Mesodermal cell (in vitro differentiated cells): Measurements from ENCODE around the gene BFSP1.

ENCODE experiments used
- H3K27ac ChIP-seq: 2 replicates; pipeline ENCODE4 v1.7.0; 2013; ENCODE audit warnings: mild to moderate bottlenecking, low read depth, low read length, moderate library complexity; ENCODE audit not compliant: severe bottlenecking
- H3K36me3 ChIP-seq: 2 replicates; pipeline ENCODE4 v1.7.1; 2013; ENCODE audit warnings: mild to moderate bottlenecking, low read length, moderate library complexity; ENCODE audit not compliant: control insufficient read depth, insufficient read depth
- H3K4me1 ChIP-seq: one replicate; pipeline ENCODE4 v1.7.1; 2013; ENCODE audit warnings: mild to moderate bottlenecking, low read length; ENCODE audit not compliant: insufficient read depth, control insufficient read depth, poor library complexity, severe bottlenecking
- H3K4me3 ChIP-seq: 2 replicates; pipeline ENCODE4 v1.7.0; 2013; ENCODE audit warnings: low read length, control low read depth, mild to moderate bottlenecking; ENCODE audit not compliant: insufficient read depth, poor library complexity, severe bottlenecking; ENCODE audit errors: extremely low read depth
- H3K9me3 ChIP-seq: 2 replicates; pipeline ENCODE4 v1.7.1; 2013; ENCODE audit warnings: mild to moderate bottlenecking, low read length, moderate library complexity; ENCODE audit not compliant: control insufficient read depth
- whole genome bisulfite sequencing, 2 experiments: methylation state at CpG; one replicate each; pipeline ENCODE4 v1.1.5; 2013; ENCODE audit warnings: missing lambda C conversion rate in 2 of 2; ENCODE audit not compliant: insufficient coverage in 2 of 2; 5-methylcytosine and 5-hydroxymethylcytosine counted together

Gene BFSP1

GRCh38 chr20:17520583-17520982 lies 10.6 kb downstream of the BFSP1 start:
- 56 to 83% methylated on average over 1 to 2 of the region's 3 CpGs for WGBS, 2 experiments
- H3K4me1 ChIP-seq, result peaks cover 11% of the 10 kb centered on the region
- no peaks in the 10 kb centered on the region for H3K36me3 ChIP-seq
- no peaks in the 10 kb centered on the region for H3K9me3 ChIP-seq
- no peak overlapping the region for H3K4me3 ChIP-seq
- H3K27ac ChIP-seq, result no peak overlapping the region

DNA sequence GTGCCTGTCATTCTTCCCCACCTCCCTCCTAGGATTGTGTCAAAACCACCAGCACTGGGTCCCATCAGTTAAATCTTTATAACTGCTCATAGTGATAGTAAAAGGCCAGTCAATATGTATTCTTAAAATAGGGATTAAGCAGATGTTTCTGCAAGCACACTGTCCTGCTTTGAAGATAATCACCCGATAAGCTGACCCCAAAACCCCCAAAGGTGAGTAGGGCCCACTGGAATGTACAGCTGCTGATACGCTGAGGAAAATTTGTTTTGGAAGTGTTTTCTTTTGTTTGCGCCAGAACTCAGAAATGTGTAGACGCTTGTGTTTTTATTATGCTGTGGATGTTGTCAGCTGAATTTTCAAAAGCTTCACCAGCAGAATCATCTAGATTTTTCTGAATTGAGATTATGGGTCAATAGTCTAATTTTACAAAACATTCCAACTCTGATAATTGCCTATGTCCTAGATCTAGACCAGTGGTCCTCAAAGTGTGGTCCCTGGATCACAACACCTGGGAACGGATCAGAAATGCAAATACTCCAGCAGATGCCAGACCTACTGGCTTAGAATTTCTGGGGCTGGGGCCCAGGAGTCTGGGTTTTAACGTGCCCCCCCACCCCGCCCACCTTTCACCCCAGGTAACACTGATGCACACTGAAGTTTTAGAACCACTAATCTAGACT lies 11.4 kb downstream of the BFSP1 start:
- 97 to 100% methylated on average over 3 to 4 of the region's 7 CpGs for WGBS, 2 experiments
- Histone ChIP-seq H3K4me1 (peaks cover 11% of the 10 kb centered on the region), H3K36me3 (no peaks in the 10 kb centered on the region), H3K4me3 (no peak overlapping the region), H3K9me3 (no peaks in the 10 kb centered on the region), H3K27ac (no peak overlapping the region)

DNA sequence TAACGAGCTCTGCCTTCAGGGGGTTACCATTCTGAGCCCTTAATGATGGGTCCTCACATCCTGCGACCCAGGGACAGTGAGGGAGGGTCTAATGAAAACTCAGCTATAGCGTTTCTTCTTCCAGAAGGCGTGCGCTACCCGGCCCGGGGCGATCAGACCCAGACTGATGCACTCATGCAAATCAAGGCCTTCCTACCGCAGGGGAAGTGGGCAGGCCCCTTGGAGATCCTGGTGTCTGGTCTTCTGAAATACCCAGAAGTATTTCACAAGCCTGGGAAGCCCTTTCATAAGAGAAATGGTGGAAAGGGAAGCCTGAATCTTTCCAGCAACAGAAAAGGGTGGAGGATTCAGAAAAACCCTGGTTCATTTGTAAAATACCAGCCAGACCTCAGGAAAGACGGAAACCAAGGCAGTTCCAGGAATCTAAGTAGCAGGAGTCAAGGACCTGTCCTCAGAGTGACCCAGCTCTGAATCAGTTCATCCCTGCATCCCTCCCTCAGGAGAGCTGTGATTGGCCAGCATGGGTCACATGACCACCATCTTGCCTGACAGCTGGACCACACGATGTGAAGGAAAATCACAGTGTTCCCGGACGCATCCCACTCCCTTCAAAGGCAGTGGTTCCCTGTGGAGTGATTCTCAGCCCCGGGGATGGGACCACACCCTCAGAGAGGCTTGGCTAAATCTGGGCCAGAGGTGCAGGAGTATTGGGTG lies 12.7 kb downstream of the BFSP1 start:
- Histone ChIP-seq H3K36me3 (no peaks in the 10 kb centered on the region), H3K27ac (no peak overlapping the region), H3K4me3 (no peak overlapping the region), H3K4me1 (peaks cover 11% of the 10 kb centered on the region), H3K9me3 (no peaks in the 10 kb centered on the region)
- WGBS, 2 experiments, result 87 to 90% methylated on average over 11 of the region's 14 CpGs

- WGBS, 2 experiments, result no CpG with 5 or more reads among the region's 3 CpGs
- H3K9me3 ChIP-seq, result no peaks in the 10 kb centered on the region
- H3K4me1 ChIP-seq, result peaks cover 3% of the 10 kb centered on the region
- H3K27ac ChIP-seq, result no peak overlapping the region
- no peak overlapping the region for H3K4me3 ChIP-seq
- H3K36me3 ChIP-seq, result no peaks in the 10 kb centered on the region
Measured at GRCh38 chr20:17515053-17515452, 16.1 kb downstream of the BFSP1 start.

GRCh38 chr20:17513939-17514338 lies 17.2 kb downstream of the BFSP1 start:
- Histone ChIP-seq H3K4me1 (no peaks in the 10 kb centered on the region), H3K36me3 (no peaks in the 10 kb centered on the region), H3K9me3 (no peaks in the 10 kb centered on the region), H3K4me3 (no peak overlapping the region), H3K27ac (no peak overlapping the region)
- WGBS, 2 experiments, result 80% methylated on average over 1 of the region's 2 CpGs; no CpG with 5 or more reads in 1 of the 2 experiments

DNA sequence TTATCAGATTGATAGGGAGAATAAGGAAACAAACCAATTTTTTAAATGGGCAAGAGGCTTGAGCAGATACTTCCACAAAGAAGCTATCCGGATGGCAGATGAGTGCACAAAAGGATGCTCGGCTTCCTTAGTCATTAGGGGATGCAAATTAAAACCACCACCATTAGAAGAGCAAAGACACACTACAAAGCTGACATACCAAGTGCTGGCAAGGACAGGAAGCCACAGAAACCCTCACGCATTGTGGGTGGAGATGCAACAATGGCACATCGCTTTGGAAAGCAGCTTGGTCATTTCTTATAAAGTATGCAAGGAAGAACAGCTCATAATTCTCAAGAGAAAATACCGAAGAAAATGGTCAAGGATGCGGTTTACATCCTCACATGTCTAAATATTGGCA lies 19.8 kb downstream of the BFSP1 start:
- 94 to 100% methylated on average over 2 to 3 of the region's 6 CpGs for WGBS, 2 experiments
- Histone ChIP-seq H3K36me3 (no peaks in the 10 kb centered on the region), H3K4me1 (no peaks in the 10 kb centered on the region), H3K4me3 (no peak overlapping the region), H3K9me3 (no peaks in the 10 kb centered on the region), H3K27ac (no peak overlapping the region)

GRCh38 chr20:17510548-17510947 lies 20.6 kb downstream of the BFSP1 start:
- Histone ChIP-seq H3K4me1 (no peaks in the 10 kb centered on the region), H3K27ac (no peak overlapping the region), H3K36me3 (no peaks in the 10 kb centered on the region), H3K4me3 (no peak overlapping the region), H3K9me3 (no peaks in the 10 kb centered on the region)
- WGBS, 2 experiments, result 80 to 89% methylated on average over 3 of the region's 4 CpGs

DNA sequence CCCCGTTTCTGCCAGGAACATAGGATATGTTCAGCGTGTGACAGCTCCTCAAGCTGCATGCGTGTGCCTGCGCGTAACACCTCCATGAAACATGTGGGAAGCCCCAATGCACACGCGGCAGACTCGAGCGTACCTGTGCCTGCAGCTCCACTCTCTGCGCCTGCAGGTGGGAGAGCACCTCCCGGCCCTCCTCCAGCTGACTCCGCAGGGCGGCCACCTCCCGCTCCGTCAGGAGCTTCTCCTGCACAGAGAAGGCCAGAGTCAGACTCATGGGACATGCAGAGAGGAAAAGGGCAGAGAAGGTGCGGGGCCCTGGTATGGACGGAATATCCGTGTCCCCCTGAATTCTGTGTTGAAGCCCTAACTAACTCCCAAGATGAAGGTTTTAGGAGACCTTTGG lies 22.4 kb downstream of the BFSP1 start:
- H3K27ac ChIP-seq, result no peak overlapping the region
- H3K4me1 ChIP-seq, result no peaks in the 10 kb centered on the region
- H3K36me3 ChIP-seq, result no peaks in the 10 kb centered on the region
- H3K4me3 ChIP-seq, result no peak overlapping the region
- WGBS, 2 experiments, result 96% methylated on average over 17 to 18 of the region's 18 CpGs
- no peaks in the 10 kb centered on the region for H3K9me3 ChIP-seq

- Histone ChIP-seq H3K9me3 (no peaks in the 10 kb centered on the region), H3K27ac (no peak overlapping the region), H3K4me3 (no peak overlapping the region), H3K4me1 (no peaks in the 10 kb centered on the region), H3K36me3 (no peaks in the 10 kb centered on the region)
- 87 to 91% methylated on average over 4 to 5 of the region's 5 CpGs for WGBS, 2 experiments
Measured at GRCh38 chr20:17507531-17507930, 23.6 kb downstream of the BFSP1 start.

DNA sequence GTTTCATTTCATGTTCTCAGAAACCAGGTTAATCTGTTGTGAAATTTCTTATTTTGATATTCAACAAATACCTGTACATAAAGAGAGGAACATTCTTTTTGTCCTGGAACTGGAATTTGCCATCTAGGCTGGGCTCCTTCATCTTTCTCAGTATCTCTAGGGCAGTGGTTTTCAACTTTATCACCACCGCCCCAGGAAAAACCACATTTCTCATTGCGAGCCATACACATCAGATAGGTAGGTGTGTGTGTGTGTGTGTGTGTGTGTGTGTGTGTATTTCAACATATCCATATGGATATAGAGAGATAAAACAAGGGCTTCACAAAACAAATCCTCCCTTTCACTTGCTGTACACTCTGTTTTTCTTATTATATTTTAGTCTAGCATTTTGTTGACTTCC lies 24.1 kb downstream of the BFSP1 start:
- no peaks in the 10 kb centered on the region for H3K36me3 ChIP-seq
- no peak overlapping the region for H3K27ac ChIP-seq
- no peaks in the 10 kb centered on the region for H3K9me3 ChIP-seq
- WGBS, 2 experiments, result no CpG with 5 or more reads among the region's 2 CpGs
- H3K4me1 ChIP-seq, result no peaks in the 10 kb centered on the region
- H3K4me3 ChIP-seq, result no peak overlapping the region
